GM21723 (cell line): ENCODE results near the gene MYH11.
"Not testable (repeated sequence)": the region's sequence is repeated elsewhere in the genome, so short reads cannot be mapped to it uniquely, and the experiment has no call there.

Source experiments
- ATAC-seq: cut with Tn5 transposase; IDR thresholded peaks from one replicate; pipeline ENCODE4 v1.9.1; 2021; ENCODE audit warnings: mild to moderate bottlenecking, moderate library complexity; ENCODE audit not compliant: unreplicated experiment

Gene MYH11

DNA sequence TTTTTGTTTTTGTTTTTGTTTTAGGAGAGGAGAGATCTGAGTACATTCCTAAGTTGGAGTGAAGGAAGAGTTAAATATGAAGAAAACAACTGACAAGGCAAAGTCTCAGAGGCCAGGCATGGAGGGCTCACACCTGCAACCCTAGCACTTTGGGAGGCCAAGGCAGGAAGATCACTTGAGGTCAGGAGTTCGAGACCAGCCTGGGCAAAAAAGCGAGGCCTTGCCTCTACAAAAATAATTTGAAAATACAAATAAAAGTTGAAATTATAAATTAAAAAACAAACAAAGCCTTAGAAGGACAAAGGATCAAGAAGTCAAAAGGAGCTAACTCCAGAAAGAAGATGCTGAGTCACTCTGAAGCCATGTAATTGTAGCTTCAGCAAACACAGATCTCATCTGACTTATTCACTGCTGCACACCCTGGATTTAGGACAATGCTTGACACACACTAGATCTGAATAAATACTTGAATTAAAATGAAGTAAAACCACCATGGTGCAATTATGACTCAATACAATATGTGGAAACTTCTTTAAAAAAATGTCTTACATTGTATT is 22.5 kb upstream of the MYH11 start:
- ATAC-seq = no peak

DNA sequence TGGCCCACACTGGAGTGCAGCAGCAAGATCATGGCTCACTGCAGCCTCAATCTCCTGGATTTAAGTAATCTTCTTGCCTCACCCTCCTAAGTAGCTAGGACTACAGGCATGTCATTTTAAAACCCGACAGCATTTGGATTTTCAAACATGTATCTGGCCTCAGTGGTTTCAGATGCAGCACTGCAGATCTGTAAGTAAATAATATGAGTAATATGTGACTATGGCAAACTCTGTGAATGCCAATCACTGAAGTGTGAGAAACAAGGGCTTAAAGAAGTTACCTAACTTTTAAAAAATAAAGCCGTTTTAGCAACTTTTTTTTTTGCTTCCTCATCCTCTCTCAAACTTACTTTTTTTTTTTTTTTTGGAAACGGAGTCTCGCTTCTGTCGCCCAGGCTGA is 19.7 kb upstream of the MYH11 start:
- ATAC-seq = no peak

DNA sequence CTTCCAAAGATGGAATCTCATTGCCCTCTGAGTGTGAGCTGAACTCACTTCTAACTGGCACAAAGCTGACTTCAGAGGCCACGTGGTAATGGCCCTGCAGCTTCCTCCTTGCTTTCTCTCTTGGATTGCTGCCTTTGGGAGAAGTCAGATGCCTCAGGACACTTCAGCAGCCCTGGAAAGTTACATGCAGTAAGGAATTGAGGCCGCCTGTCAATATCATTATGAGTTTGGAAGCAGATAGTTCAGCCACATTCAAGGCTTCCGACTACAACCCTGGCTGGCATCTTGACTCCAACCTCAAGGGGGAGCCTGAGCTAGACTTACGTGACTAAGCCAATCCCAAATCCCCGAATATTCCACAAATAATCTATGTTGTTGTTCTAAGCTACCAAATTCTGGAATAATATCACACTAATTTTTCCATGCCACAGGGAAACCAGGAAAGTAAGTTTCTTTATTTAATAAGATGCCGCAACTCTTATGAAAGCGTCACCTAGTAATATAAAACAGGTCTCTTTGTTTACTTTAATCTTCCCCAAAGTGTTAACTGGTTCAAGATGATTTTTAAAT is 18.0 kb upstream of the MYH11 start:
- no peak for ATAC-seq

DNA sequence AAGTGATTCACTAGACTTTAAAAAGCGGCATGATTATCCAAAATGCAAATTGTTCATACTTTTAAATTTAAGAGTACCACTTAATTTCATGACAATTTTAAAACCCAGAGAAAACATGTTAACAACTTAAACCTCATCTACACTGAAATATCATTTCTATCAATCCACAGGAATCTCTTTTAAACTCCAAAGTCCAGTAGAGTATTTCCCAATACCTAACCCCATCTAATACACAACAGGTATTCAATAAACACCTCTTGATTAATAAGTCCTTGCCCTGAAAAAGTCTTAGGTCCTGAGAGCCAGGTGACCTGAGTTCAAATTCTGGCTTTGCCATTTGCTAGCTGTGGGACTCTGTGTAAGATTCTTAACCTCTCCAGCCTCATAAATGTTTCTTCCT is 16.9 kb upstream of the MYH11 start:
- ATAC-seq = no peak

DNA sequence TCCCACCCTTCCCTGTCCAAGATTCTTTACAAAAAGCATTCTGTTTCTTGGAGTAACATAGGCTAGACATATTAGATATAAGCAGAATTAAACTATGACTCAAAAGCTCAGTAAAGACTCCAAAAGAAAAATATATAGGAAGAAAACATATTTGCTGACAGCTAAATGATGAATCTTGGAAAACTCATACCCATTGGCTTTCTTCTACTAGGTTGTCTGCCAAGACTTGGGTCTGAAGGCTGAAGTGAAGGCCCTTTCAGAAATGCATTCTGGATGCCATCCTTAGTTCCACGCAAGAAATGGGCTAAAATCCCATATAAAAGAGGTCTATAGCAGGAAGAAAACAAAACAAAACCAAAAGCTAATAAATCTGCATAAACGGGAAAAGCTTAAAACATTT is 16.5 kb upstream of the MYH11 start:
- no peak for ATAC-seq

DNA sequence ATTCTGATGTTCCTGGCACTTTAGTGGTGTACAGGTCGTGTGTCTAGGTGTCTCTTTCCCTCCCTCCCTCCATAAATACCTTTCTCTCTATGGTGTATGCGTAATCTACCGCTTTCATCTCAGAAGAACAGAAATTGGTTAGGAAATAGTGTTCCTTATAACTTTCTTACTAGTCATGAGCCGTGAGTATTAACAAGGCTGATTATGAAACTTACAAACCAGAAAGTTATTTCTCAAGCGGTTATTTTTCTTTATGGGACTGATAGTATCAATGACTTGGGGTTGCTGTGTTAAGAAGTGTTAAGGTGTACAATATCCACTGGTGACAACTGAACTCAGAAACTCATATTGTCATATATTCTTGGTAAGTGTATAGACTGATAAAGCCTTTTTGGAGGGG is 13.2 kb upstream of the MYH11 start:
- no peak for ATAC-seq

DNA sequence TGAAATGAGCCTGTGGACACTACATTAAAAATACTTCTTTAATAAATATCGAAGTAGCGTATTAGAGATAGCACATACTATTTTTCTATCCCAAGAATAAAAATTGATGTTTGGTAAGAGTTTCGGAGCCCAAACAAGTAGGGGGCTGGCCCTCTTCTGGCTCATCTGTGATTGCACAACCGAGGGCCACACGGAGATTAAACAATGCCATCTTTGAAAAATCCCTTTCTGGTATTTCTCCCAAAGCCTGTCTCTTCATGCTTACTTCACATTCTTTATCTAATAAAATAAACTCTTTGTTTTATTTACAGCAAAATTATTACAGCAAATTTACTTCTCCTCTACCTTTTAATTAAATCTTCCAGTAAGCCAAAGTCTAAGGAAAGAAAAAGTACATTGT is 9.6 kb upstream of the MYH11 start:
- ATAC-seq = no peak

DNA sequence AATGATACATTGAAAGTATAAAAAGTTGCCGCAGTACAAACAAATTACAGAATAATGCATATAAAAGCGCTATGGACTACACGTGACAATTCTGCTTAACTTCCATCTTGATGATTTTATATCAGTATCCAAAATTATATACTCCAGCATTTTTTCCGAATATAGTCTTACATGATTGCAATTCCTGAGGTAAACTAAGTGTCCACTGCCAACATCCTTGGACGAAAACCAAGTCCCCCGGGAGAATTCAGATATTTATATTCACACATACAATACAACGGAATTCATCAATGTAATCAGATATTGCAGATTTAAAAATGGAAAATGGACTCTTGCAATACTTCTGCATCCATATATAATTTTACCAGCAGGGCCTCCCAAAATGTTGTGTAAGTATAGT is 8.9 kb upstream of the MYH11 start:
- ATAC-seq = no peak

DNA sequence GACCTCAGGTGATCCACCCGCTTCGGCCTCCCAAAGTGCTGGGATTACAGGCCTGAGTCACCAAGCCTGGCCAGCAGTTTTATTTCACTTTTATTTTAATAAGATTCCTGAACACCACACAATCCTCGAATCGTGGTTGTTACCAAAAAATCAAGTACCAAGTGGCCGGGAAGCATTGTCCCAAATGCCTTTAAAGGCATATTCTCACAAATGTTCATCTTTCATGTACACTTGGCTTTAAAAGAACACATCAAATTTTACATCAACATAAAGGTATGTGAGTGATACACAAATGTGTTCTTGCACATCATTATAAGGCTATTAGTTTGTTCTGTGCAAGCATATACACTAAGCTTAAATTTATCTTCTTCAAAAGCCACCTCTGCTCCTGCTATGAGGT is 8.1 kb upstream of the MYH11 start:
- no peak for ATAC-seq

DNA sequence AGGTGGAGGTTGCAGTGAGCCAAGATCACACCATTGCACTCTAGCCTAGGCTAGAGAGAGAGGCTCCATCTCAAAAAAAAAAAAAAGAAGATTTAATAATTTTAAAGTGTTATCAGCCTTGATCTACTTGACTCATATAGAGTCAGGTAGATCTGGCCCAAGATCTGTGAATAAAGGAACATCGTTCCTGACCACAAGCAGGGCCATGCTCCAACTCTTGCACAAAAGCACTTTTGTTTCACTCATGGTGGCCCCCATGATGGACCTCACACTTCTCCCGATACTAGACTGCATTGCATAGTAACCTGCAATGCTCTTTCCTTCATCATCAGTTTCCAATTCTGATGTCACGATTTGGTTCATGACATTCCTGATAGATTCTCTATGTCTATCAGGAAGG is 5.2 kb upstream of the MYH11 start:
- ATAC-seq = no peak

DNA sequence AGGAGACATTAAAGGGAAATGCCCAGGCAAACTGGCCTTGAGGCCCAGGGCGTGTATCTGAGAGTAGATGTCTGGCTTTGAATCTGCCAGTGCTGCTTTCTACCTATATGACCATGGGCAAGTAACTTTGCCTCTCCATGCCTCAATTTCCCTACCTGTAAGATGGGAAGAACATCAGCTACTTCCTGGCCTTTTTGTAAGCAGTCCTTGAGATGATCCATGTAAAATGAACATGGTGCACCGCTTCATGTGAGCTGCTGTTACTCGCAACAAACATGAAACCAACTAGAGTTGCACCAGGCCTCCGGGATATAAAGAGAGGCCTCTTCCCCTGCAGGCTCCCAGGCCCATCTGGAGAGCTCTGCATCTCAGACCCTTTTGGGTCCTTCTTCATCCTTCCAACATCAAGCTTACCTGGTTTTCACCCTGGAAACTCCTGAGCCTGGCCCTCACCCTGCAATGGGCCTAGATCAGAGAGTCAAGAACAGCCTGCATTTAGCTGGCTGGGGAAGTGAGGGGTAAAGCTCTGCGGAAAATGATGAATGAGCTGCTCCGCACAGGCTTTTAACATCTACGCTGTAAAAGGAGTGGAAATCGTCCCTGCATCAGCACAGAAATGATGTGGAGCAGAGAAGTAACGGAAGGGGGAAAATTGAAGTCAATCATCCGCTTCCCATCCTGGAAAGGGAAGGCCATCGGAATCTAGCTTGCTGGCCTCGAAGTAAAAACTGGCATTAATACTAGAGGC is 2.3 kb upstream of the MYH11 start:
- ATAC-seq = no peak

DNA sequence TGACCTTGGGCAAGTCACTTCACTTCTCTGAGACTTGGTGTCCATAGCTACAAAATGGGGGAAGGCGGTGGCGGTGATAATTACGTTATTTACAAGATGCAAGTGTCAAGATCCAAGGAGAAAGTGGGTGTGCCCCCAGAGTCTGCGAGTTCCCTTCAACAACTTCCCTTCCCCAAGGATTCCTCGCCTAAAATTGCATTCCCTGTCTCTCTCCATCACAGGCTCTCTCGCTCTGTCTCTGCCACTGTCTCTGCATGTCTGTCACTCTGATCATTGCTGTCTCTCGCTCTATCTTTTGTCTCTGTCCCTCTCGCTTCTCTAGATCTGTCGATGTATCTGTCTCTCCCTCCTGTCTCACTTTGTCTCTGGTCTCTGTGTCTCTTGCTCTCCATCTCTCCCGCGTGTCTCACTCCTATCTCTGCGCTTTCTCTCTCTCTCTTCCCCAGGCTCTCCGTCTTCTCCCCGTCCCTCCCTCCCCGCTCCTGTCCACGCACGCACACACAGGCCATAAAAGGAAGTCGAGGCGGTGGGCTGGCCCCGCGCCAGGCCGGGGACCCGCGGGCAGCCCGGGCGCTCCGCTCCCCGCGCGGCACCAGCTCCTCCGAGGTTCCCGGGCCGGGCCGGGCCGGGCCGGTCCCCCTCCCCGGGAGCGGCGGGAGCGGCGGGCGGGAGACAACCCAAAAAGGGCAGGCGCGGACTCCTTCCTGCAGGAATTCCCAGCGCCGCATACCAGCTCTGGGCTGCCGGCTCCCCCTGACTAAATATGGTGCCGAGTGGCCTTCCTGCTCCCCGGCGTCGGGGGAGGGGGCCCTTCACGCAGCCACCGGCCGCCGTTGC is 1.1 kb upstream of the MYH11 start:
- ATAC-seq = no peak

DNA sequence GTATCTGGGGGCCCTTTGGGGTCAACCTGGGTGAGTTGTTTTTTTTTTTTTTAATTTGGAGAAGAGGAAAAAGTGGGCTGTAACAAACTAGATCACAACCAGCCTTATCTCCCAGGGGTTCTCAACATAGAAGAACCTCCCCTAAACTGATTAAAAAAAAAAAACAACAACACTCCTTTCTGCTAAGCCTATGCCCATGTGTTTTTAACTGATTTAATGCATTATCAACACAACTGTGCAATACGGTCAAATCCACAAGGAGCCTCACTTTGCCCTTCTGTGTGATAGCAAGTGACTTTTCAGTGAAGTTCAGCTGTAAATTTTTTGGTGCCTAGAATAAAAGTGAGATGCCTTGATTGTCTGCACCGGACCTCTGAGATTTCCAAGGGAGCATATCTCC is 646 bp downstream of the MYH11 start:
- no peak for ATAC-seq

DNA sequence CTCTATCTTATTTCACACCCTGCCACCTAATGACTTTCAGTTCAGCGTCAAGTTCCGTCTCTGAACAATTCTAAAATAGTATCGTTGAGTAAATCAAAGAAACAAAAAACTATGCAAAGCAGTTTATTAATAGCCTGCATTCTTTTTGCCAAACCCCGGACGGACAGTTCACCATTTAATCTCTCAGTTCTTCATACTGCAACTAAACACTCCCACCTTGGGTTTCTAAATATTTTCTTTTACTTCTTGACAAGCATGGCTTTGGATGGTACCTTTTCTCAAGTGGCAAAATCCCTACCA is 1.2 kb downstream of the MYH11 start:
- peak; percentile 87 for ATAC-seq

DNA sequence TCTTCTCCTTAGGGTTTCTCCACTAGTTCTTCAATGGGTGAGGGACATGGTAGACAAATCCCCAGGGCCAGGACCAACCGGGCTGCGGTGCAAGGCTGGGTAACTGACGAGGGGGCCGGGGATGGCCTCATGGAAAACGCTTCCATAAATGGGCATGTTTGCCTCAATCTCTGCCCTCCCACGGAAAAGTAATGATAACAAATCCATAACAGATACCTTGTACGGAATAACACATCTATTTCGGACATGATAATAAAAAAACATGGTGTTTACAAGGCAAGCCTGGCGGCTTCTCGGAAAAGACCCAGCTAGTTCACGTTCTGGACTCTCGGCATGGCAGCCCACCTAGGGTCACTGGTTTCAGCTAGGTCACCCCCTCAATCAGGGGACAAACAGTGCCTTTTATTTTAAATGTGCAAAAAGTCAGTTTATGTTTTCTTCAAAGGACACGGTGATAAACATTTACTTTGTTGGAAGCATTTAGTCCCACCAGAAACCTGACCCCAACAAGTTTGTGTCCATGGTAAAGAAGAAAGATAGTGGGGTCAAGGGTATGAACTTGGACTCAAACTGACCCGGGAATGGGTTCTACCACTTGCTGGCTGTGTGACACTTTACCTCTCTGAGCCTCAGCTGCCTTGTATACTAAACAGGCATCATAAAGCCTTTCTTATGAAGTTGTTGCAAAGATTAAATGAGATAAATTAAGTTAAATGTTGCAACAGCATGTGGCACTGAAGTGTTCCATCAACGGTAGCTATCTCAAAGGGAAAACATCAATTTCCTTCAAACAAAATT is 1.7 kb downstream of the MYH11 start:
- ATAC-seq = no peak

DNA sequence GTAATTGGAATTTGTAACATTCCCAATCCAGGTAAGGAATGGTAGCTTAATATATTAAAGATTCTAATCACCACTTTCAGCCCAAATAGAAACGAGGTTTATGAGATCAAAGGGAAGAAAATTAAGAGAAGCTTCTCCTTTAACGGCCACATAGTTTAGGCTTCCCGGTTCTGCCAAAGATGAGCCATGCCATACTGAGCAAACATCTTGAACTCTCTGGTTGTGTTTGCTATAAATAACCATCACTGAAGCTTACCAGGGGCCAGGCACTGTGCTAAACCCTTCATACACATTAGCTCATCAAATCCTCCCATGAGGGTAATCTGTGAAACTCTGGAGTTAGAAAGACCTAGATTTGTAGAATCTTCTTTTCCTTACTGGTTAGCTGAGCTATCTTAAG is 2.8 kb downstream of the MYH11 start:
- ATAC-seq = no peak

DNA sequence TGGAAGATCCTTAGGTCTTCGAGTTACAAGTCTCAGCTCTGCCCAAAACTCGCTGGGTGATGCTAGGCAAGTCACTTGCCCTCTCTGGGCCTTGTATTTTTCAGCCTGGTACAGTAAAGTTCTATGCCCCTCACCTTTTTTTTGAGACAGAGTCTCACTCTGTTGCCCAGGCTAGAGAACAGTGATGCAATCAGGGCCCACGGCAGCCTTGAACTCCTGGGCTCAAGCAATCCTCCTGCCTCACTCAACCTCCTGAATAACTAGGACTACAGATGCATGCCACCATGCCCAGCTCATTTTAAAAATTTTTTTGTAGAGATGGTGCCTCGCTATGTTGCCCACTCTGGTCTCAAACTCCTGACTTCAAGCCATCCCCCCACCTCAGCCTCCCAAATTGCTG is 3.8 kb downstream of the MYH11 start:
- ATAC-seq = no peak

DNA sequence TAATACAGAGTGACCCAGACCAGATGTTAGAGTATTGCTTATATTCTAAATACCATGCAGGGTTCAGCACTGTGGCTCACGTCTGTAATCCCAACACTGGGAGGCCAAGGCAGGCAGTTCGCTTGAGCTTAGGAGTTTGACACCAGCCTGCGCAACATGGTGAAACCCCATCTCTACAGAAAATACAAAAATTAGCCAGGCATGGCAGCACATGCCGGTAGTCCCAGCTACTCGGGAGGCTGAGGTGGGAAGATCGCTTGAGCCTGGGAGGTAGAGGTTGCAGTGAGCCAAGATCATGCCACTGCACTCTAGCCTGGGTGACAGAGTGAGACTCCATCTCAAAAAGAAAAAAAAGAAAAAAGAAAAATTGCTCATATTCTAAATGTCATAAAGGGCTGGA is 6.3 kb downstream of the MYH11 start:
- not testable (repeated sequence) for ATAC-seq

DNA sequence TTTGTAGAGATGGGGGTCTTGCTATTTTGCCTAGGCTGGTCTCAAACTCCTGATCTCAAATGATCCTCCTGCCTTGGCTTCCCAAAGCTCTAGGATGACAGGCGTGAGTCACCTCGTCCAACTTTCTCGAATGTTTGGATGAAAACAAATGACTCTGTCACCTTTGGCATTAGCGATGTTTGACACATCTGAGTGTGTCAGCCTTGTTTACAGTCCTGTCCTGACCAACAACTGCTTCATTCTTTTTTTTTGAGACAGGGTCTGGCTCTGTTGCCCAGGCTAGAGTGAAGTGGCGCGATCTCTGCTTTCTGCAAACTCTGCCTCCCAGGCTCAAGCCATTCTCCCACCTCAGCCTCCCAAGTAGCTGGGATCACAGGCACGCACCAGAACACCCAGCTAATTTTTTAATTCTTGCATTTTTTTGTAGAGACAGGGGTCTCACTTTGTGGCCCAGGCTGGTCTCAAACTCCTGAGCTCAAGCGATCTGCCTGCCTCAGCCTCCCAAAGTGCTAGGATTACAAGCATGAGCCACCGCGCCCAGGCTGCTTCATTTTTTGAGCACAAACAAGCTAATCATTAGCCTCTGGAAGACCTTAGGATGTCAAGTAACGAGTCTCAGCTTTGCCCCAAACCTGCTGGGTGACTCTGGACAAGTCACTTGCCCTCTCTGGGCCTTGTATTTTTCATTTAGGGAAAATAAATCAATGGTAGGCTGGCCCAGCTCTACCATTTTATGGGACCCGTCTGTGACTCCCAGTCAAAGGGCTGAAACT is 7.4 kb downstream of the MYH11 start:
- ATAC-seq = no peak

DNA sequence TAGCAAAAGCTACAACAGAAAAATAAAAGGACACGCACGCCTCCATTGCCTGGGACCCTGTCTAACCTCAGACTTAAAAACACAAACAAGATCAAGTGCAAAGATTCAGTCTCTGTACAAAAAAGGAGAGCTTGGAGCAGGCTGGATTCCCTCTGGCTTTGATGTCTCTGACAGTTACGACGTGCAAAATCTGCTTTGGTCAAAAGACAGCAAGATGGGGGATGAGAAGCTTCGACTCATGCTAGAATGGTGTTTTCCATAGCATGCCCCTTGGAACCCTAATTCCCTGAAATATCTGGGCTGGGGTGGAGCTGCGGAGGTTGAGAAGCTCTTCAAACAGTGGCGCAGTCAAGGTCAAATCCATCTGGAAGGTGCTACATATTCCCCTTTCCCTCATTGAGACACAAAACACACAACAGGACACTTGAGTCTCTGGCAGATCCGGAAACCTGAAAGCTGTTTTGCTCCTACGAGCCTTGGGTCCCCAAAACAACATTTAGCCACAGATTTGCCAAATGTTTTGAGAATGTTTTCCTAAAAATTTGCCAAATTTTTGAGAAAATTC is 9.1 kb downstream of the MYH11 start:
- no peak for ATAC-seq
